ENCODE measurements around the gene CCL20. TPM values are rescaled to one million over a fixed set of nuclear protein-coding genes. Genes with fewer than 3 reads are reported as not detected.

The CCL20 gene
- polyA plus RNA-seq, 1 of the 3 experiments (the other 2 are of a cell fraction), result 0.12 TPM

- H3K9ac ChIP-seq, result no peak overlapping the region
- H3K27ac ChIP-seq (ENCODE audit: low read depth in 2 of 2, low read length in 1 of 2), result no peak overlapping the region
- H3K9me2 ChIP-seq, result no peaks in the 10 kb centered on the region
- CTCF ChIA-PET, result no interaction called here
- no peak overlapping the region for H2AFZ ChIP-seq (ENCODE audit: low read depth)
- H3K79me2 ChIP-seq (ENCODE audit: insufficient read depth), result no peaks in the 10 kb centered on the region
- no peaks in the 10 kb centered on the region for H3F3A ChIP-seq (replicated peaks; ENCODE audit: insufficient read depth)
- H3K4me1 ChIP-seq (ENCODE audit: control insufficient read depth in 1 of 2, insufficient read depth in 2 of 2, low read depth in 1 of 2, low read length in 1 of 2), result no peaks in the 10 kb centered on the region
- no peaks in the 10 kb centered on the region for H3K9me3 ChIP-seq
- no peaks in the 10 kb centered on the region for H4K20me1 ChIP-seq (ENCODE audit: insufficient read depth)
- DNase-seq, result no peak
- POLR2A ChIA-PET, result no interaction called here
- H3K36me3 ChIP-seq (replicated peaks in 1 of 2; ENCODE audit: control insufficient read depth in 1 of 2, insufficient read depth in 2 of 2, low read length in 1 of 2), result no peaks in the 10 kb centered on the region
- no peak overlapping the region for H3K4me2 ChIP-seq
- TF ChIP-seq YY1 (IDR thresholded peaks at IDR 0.05; ENCODE audit: low read depth), result no peak
- TF ChIP-seq REST (IDR thresholded peaks at IDR 0.05; ENCODE audit: low read depth, low read length), result no peak
- no peak for TF ChIP-seq NRF1 (IDR thresholded peaks at IDR 0.05; ENCODE audit: low read depth, low read length)
- TF ChIP-seq MAX (IDR thresholded peaks at IDR 0.05; ENCODE audit: low read depth), result no peak
- TF ChIP-seq ELF1 (IDR thresholded peaks at IDR 0.05), result no peak
- no peak for TF ChIP-seq TAF1 (IDR thresholded peaks at IDR 0.05; ENCODE audit: borderline replicate concordance, low read depth, low read length)
- TF ChIP-seq CHD2 (IDR thresholded peaks at IDR 0.05; ENCODE audit: low read length, partially characterized antibody), result no peak
- TF ChIP-seq GATA2 (CRISPR knock-in tag; IDR thresholded peaks at IDR 0.05), result no peak
- no peak for TF ChIP-seq RFX5 (IDR thresholded peaks at IDR 0.05; ENCODE audit: low read length)
- H3K4me3 ChIP-seq (ENCODE audit: low read depth in 2 of 2, low read length in 1 of 2), result no peak overlapping the region
- no peaks in the 10 kb centered on the region for H3K27me3 ChIP-seq (ENCODE audit: insufficient read depth)
These were observed 14.9 kb downstream of the CCL20 start for GRCh38 chr2:227828477-227828912.

GRCh38 chr2:227829337-227829736 lies 15.7 kb downstream of the CCL20 start:
- Histone ChIP-seq H4K20me1 (ENCODE audit: insufficient read depth) (no peaks in the 10 kb centered on the region), H3K27ac (ENCODE audit: low read depth in 2 of 2, low read length in 1 of 2) (no peak overlapping the region), H3K36me3 (replicated peaks in 1 of 2; ENCODE audit: control insufficient read depth in 1 of 2, insufficient read depth in 2 of 2, low read length in 1 of 2) (no peaks in the 10 kb centered on the region), H3F3A (replicated peaks; ENCODE audit: insufficient read depth) (no peaks in the 10 kb centered on the region), H3K4me2 (no peak overlapping the region), H2AFZ (ENCODE audit: low read depth) (no peak overlapping the region), H3K27me3 (ENCODE audit: insufficient read depth) (no peaks in the 10 kb centered on the region), H3K79me2 (ENCODE audit: insufficient read depth) (no peaks in the 10 kb centered on the region), H3K9me2 (no peaks in the 10 kb centered on the region), H3K4me3 (ENCODE audit: low read depth in 2 of 2, low read length in 1 of 2) (no peak overlapping the region), H3K9me3 (no peaks in the 10 kb centered on the region), H3K4me1 (ENCODE audit: control insufficient read depth in 1 of 2, insufficient read depth in 2 of 2, low read depth in 1 of 2, low read length in 1 of 2) (no peaks in the 10 kb centered on the region), H3K9ac (no peak overlapping the region)
- ChIA-PET CTCF (interaction anchor here (1.4 kb wide), 1 partner anchor 33 kb away, joined by 3 read pairs; no protein-coding TSS in a partner anchor), POLR2A (no interaction called here)
- WGBS (ENCODE audit: low lambda C conversion rate), result 52% methylated on average over 2 of the region's 2 CpGs
- no peak for DNase-seq
- TF ChIP-seq MEF2A (IDR thresholded peaks at IDR 0.05; ENCODE audit: borderline replicate concordance, low read depth), result no peak
- TF ChIP-seq FOXM1 (IDR thresholded peaks at IDR 0.05; ENCODE audit: low read depth), result no peak
- no peak for TF ChIP-seq CHD2 (IDR thresholded peaks at IDR 0.05; ENCODE audit: low read length, partially characterized antibody)
- TF ChIP-seq YY1 (IDR thresholded peaks at IDR 0.05; ENCODE audit: low read depth), result no peak
- TF ChIP-seq TAF1 (IDR thresholded peaks at IDR 0.05; ENCODE audit: borderline replicate concordance, low read depth, low read length), result no peak

Data from SK-N-SH (cell line).